PC-3 (cell line): ENCODE measurements around the gene C9orf72. TPM values are rescaled to one million over a fixed set of nuclear protein-coding genes. Genes with fewer than 3 reads are reported as not detected.
A peak's percentile ranks its signal among the peaks of the same experiment; 100 is the strongest.

Experiments used
- ATAC-seq: fragments of 200-7000 bp; cut with Tn5 transposase; 2 replicates; pipeline ENCODE4 v1.9.1; 2020; ENCODE audit warnings: mild to moderate bottlenecking, moderate library complexity
- BruUV-seq: library from RNA; stranded (reverse); fragments of 400-500 nt; replicated peaks from 2 replicates; lab custom pipeline; 2021; lab: Mats Ljungman, UMichigan
- CTCF ChIA-PET: fragments of 300-600 bp; sonication (Branson Sonifier 250); formaldehyde crosslinking; loops from one replicate; lab custom pipeline; 2022; ENCODE audit warnings: antibody characterized with exemption; lab: Charles Lee
- POLR2A ChIA-PET: fragments of 300-600 bp; sonication (Branson Sonifier 250); formaldehyde crosslinking; loops from one replicate; lab custom pipeline; 2022; ENCODE audit warnings: antibody characterized with exemption; ENCODE audit not compliant: unreplicated experiment; lab: Charles Lee
- DNase-seq: peaks from one replicate; pipeline ENCODE4 v3.0.0-alpha.2; 2015
- H2AFZ ChIP-seq: fragments of 300-600 bp; sonication (generic); 2 replicates; pipeline ENCODE4 v1.6.0; 2016; ENCODE audit warnings: antibody characterized with exemption, low read length
- H3F3A ChIP-seq: fragments of 300-600 bp; sonication (generic); one replicate; pipeline ENCODE4 v1.6.0; 2017; ENCODE audit warnings: antibody characterized with exemption, low read length, control low read depth, mild to moderate bottlenecking; ENCODE audit not compliant: unreplicated experiment
- H3K27ac ChIP-seq: fragments of 300-600 bp; sonication (generic); 2 replicates; pipeline ENCODE4 v1.5.1; 2016; ENCODE audit warnings: mild to moderate bottlenecking, low read length
- H3K27me3 ChIP-seq: fragments of 300-600 bp; sonication (generic); 2 replicates; pipeline ENCODE4 v1.6.1; 2016; ENCODE audit warnings: low read length, mixed read lengths
- H3K36me3 ChIP-seq: fragments of 300-600 bp; sonication (generic); 2 replicates; pipeline ENCODE4 v1.6.1; 2016; ENCODE audit warnings: low read depth, mixed run types, low read length, mixed read lengths
- H3K4me1 ChIP-seq: fragments of 300-600 bp; sonication (generic); 2 replicates; pipeline ENCODE4 v1.5.1; 2016; ENCODE audit warnings: low read length; ENCODE audit not compliant: insufficient read depth
- H3K4me2 ChIP-seq: fragments of 300-600 bp; sonication (generic); 2 replicates; pipeline ENCODE4 v1.6.0; 2016; ENCODE audit warnings: low read length
- H3K4me3 ChIP-seq: fragments of 300-600 bp; sonication (generic); 2 replicates; pipeline ENCODE4 v1.5.1; 2016; ENCODE audit warnings: mild to moderate bottlenecking, low read length, mixed read lengths
- H3K79me2 ChIP-seq: fragments of 300-600 bp; sonication (generic); 2 replicates; pipeline ENCODE4 v1.6.1; 2017; ENCODE audit warnings: low read length, mixed read lengths
- H3K9ac ChIP-seq: fragments of 300-600 bp; sonication (generic); 2 replicates; pipeline ENCODE4 v1.6.0; 2016; ENCODE audit warnings: mild to moderate bottlenecking, low read length
- H3K9me2 ChIP-seq: fragments of 300-600 bp; sonication (generic); replicated peaks from 2 replicates; pipeline ENCODE4 v1.6.1; 2016; ENCODE audit warnings: mixed run types, low read length, mixed read lengths
- H3K9me3 ChIP-seq: fragments of 300-600 bp; sonication (generic); 2 replicates; pipeline ENCODE4 v1.6.1; 2016; ENCODE audit warnings: low read length, mixed read lengths
- H4K20me1 ChIP-seq: fragments of 300-600 bp; sonication (generic); 2 replicates; pipeline ENCODE4 v1.6.1; 2016; ENCODE audit warnings: low read length, mixed read lengths
- CTCF ChIP-seq: fragments of 300-600 bp; sonication (generic); conservative IDR thresholded peaks from 2 replicates; pipeline ENCODE4 v1.5.1; 2017; ENCODE audit warnings: antibody characterized with exemption, low read depth, mild to moderate bottlenecking, low read length
- EZH2 ChIP-seq: fragments of 300-600 bp; sonication (generic); IDR thresholded peaks from one replicate; pipeline ENCODE4 v1.6.1; 2017; ENCODE audit warnings: antibody characterized with exemption, mild to moderate bottlenecking, low read length; ENCODE audit not compliant: unreplicated experiment
- EZH2phosphoT487 ChIP-seq: fragments of 300-600 bp; sonication (generic); IDR thresholded peaks from 2 replicates; pipeline ENCODE4 v1.6.1; 2018; ENCODE audit warnings: mild to moderate bottlenecking, antibody characterized with exemption, low read length, borderline replicate concordance
- intact Hi-C: fragments of 100-400 bp; cut with micrococcal nuclease; formaldehyde crosslinking; loops from 2 replicates; pipeline ENCODE4 v1.9.0; 2023
- total RNA-seq: library from RNA; depleted of rRNA; stranded (reverse); fragments of >200 nt; gene quantifications from 2 replicates; pipeline ENCODE4 v1.2.3, GENCODE V29; 2014

Gene C9orf72
- total RNA-seq, 1 experiment from 2014 or later = 10.4 TPM

- BruUV-seq = no TSS peak
- CTCF ChIA-PET = no interaction called here
These were observed 33.5 kb downstream of the C9orf72 start for GRCh38 chr9:27539479-27540441.

GRCh38 chr9:27538647-27539046 lies 34.6 kb downstream of the C9orf72 start:
- H3K9me2 ChIP-seq = no peaks in the 10 kb centered on the region
- peaks cover 4% of the 10 kb centered on the region for H3F3A ChIP-seq
- ChIA-PET POLR2A (no interaction called here), CTCF (no interaction called here)
- H3K27ac ChIP-seq = no peak overlapping the region
- no peaks in the 10 kb centered on the region for H3K27me3 ChIP-seq
- no peak overlapping the region for H2AFZ ChIP-seq
- no TSS peak for BruUV-seq
- H3K79me2 ChIP-seq = no peaks in the 10 kb centered on the region
- no peaks in the 10 kb centered on the region for H3K36me3 ChIP-seq
- H3K4me2 ChIP-seq = no peak overlapping the region
- DNase-seq (no peak), ATAC-seq (no peak)
- no peak overlapping the region for H3K4me3 ChIP-seq
- no peak for TF ChIP-seq EZH2phosphoT487
- no peak overlapping the region for H3K9ac ChIP-seq
- peaks cover 27% of the 10 kb centered on the region for H3K4me1 ChIP-seq
- no peaks in the 10 kb centered on the region for H3K9me3 ChIP-seq
- intact Hi-C loops = no loop called here
- H4K20me1 ChIP-seq = no peaks in the 10 kb centered on the region

More at GRCh38 chr9:27539479-27540441, 33.5 kb downstream of the C9orf72 start:
- H3F3A ChIP-seq = peaks cover 4% of the 10 kb centered on the region
- H3K9me3 ChIP-seq = no peaks in the 10 kb centered on the region
- ATAC-seq (peak; percentile 74), DNase-seq (peak; percentile 63)
- intact Hi-C loops = loop anchor here (10.0 kb wide), 1 partner anchor 505 kb away; no protein-coding TSS in a partner anchor
- no peaks in the 10 kb centered on the region for H3K79me2 ChIP-seq
- no peak overlapping the region; the same call in 1 of the 2 replicates for H2AFZ ChIP-seq
- peak overlapping the region; percentile 48; the same call in 1 of the 2 replicates for H3K4me3 ChIP-seq
- H3K36me3 ChIP-seq = no peaks in the 10 kb centered on the region
- H3K27me3 ChIP-seq = no peaks in the 10 kb centered on the region
- H3K9me2 ChIP-seq = no peaks in the 10 kb centered on the region
- peaks cover 27% of the 10 kb centered on the region for H3K4me1 ChIP-seq
- peak overlapping the region; percentile 64 for H3K9ac ChIP-seq
- peak overlapping the region; percentile 97 for H3K27ac ChIP-seq
- no peaks in the 10 kb centered on the region for H4K20me1 ChIP-seq
- POLR2A ChIA-PET = interaction anchor here (0.6 kb wide), 1 partner anchor 320 kb away, joined by 3 read pairs; no protein-coding TSS in a partner anchor
- TF ChIP-seq EZH2phosphoT487 = no peak
- TF ChIP-seq CTCF = no peak
- no peak for TF ChIP-seq EZH2
- H3K4me2 ChIP-seq = peak overlapping the region; percentile 75

- CTCF ChIA-PET = no interaction called here
- Histone ChIP-seq H3K4me1 (peaks cover 27% of the 10 kb centered on the region), H3K27ac (no peak overlapping the region), H3K4me3 (no peak overlapping the region), H3K79me2 (no peaks in the 10 kb centered on the region), H3K36me3 (no peaks in the 10 kb centered on the region), H3K9ac (no peak overlapping the region), H3K9me3 (no peaks in the 10 kb centered on the region), H3K4me2 (no peak overlapping the region), H4K20me1 (no peaks in the 10 kb centered on the region), H3F3A (peaks cover 4% of the 10 kb centered on the region), H2AFZ (no peak overlapping the region), H3K27me3 (no peaks in the 10 kb centered on the region), H3K9me2 (no peaks in the 10 kb centered on the region)
- intact Hi-C loops = no loop called here
- no peak for DNase-seq
- TF ChIP-seq CTCF = no peak
- no peak for TF ChIP-seq EZH2phosphoT487
- no peak for TF ChIP-seq EZH2
- no peak for ATAC-seq
- BruUV-seq = no TSS peak
- POLR2A ChIA-PET = no interaction called here
These were observed 35.5 kb downstream of the C9orf72 start for GRCh38 chr9:27537756-27538155.
